HG02973 (cell line): ENCODE results near the gene SLC14A1.

Source experiments
- ATAC-seq: cut with Tn5 transposase; IDR thresholded peaks from one replicate; pipeline ENCODE4 v1.9.1; 2021; ENCODE audit warnings: moderate library complexity; ENCODE audit not compliant: unreplicated experiment

The SLC14A1 gene

DNA sequence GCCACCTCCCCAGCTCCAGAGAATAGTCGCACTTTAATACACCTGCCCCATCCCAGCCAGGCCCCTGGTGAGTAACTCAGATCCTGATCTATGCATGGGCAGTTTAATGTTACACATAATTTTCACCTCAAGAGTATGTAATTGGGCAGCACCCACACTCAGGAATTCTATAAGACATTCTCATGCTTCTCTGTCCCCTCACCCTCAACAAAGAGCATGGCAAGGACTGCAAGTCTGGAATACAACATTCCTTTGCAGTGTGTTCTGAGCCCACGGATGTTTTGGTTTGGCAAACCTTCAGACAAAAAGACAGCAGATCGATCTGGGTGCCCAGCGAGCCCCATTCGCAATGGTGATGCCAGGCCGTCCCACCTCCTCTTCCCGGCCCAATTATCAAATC lies 4.9 kb upstream of the SLC14A1 start:
- no peak for ATAC-seq

DNA sequence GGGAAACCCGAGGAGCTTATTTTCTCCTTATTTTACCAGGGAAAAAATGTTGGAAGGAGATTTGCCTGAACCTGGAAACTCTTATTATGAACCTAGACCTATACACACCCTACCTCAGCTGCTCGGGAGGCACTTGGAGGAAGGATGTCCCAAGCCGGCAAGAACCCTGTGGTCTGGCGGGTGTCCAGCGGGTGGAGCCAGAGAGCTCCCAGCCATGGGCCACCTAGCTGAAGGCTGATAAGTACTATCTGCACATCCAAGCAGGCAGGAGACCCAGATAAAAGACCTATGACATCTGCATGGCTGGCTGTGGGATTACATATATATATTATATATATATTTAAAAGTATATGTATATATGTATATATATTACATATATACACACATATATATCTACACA lies 1.1 kb upstream of the SLC14A1 start:
- ATAC-seq, result peak; percentile 87

DNA sequence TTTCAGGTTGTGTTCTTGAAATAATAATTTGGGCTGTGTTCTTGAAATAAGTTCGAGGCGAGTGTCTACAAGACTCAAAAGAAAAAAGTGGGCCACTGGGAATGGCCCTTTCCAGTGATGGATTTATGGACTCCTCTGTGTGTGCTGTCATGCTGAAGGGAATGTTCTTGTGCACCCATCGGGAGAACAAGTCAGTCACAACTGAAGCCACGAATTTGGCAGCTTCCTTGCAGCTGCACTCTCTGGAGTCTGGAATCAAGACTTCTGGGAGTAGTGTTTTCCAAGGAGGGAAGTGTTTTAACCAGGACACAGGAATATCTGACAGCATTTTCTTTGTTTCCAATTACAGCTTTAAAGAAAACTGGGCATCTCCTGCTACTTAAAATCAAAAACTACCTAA lies 620 bp downstream of the SLC14A1 start:
- no peak for ATAC-seq

DNA sequence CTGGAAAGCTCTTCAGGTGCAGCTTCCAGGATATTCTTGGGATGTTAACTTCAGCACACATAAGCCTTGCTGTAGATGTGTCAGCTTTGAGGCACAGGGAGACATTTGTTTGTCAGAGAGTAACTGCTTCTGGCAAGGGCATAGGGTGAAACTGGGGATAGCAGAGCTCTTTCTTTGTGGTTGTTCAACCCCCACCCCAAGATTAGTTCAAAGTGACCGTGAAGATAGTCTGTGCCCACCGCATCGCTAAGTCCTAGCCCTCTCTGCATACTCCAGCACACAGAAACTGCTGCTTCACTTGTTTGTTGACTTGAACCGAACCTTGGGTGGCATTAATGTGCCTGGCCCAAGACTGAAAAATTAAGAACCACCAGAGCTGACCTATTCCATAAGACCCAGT lies 1.4 kb downstream of the SLC14A1 start:
- ATAC-seq, result no peak

DNA sequence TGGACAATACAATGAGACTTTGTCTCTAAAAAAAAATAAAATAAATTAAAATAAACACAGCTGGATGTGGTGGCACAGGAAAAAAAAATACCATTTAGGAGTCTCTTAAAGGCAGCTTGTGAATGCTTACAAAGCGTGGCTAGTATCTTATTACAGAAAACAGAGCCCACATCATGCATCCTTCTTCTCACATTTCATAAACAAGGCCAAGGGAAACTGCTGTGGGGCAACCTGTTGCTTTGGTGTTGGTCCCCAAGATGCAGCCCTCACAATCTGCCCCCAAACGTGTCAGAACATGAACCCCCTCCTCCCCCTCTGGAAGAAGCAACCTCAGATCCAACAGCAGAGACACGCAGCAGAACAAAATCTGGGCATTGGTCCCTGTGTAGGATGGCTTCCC lies 2.6 kb downstream of the SLC14A1 start:
- no peak for ATAC-seq

- no peak for ATAC-seq
These were observed 3.1 kb downstream of the SLC14A1 start for GRCh38 chr18:45727068-45727467.

DNA sequence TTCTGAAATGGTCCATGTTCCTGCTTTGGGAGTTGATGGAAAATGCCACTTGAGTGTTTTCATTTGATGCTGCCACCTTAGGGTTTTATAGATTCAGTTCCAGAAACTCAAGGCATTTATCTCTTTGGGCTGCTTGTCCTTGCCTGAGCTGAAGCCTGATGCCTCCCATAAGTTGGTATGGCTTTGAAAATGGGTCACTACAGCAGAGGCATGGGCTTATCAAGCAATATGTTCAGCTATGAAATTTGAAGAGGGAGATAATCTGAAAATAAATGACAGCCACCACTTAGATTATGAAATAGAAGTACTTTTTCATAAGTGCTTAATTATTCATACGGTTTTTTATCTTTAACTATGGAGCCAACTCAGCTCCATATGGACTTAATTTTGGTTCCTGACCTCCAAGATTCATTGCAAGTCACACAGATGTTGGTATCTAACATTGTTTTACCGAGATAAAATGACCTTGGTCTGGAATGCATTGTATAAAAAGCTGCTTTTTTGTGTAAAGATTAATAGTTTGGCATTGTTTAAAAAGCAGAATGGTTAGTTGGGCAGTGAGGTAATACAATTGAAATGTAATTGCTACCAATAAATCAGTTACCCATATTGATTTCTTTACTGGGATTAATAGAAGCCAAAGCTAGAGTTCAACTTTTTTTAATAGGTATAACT lies 4.5 kb downstream of the SLC14A1 start:
- no peak for ATAC-seq

GRCh38 chr18:45730832-45731575 lies 7.0 kb downstream of the SLC14A1 start:
- ATAC-seq, result no peak

DNA sequence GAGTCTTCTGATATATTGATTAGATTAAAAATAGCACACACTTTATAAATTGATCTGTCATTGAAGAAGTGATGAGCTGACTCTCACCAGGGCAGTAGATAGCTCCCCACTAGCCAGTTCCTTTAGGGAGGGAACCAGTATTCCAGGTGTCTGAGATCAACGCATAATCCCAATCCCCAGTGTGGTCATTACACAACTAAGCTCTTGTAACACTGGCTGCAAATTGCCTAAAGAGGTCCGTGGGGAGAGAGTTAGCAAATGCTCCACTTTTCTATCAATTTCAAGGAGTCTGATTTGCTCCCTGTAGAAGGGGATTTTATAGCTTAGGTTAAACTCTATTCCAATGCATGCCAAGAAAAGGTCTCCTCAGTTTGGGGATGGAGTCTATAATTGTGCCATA lies 7.7 kb downstream of the SLC14A1 start:
- ATAC-seq, result no peak

GRCh38 chr18:45733535-45733934 lies 9.6 kb downstream of the SLC14A1 start:
- ATAC-seq, result no peak

DNA sequence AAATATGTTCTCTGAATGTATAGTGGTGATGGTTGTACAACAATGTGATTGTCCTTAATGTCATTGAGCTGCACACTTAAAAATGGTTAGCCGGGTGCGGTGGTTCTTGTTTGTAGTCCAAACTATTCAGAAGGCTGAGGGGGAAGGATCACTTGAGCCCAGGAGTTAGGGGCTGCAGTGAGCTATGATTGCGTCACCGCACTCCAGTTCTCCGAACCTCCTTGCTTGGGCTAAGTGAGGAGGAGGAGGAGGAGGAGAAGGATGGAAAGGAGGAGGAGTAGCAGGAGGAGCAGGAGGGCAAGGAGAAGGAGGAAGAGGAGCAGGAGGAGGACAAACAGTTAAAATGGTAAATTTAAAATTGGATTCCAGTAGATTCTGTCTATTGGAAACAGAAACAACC lies 10.5 kb downstream of the SLC14A1 start:
- ATAC-seq, result no peak

DNA sequence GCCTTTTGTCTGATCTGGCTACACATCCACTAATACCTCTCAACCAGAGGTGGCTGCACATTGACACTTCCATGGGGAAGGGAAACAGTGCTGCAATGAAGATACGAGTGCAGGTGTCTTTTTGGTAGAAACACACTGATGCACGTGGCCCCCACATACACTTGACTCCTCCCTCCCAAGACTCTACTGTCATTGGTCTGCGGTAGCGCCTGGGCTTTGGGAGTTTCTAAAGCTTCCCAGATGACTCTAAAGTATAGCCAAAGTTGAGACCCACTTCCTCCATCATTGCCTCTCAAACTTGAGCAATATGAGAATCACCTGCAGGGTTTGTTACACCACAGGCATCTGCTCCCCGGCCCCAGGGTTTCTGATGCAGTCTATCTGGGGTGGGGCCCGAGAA lies 11.0 kb downstream of the SLC14A1 start:
- ATAC-seq, result no peak

DNA sequence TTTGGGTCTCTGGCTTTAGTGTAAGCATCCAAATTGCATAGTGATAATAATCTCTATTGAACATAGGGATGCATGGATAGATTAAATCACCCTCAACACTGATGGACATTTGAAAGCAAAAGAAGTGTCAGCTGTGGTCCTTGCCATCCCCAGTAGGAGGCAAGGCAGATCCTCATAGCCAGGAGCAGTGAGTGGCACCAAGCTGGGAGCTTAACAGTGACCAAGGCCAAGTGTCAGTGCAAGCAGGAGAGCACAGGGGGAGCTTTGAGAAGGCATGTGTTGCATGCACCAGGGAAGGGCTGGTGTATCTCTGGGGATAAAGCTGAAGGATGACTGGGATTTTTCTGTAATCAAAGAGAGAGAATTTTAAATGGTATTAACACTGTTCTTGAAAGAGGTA lies 14.7 kb downstream of the SLC14A1 start:
- no peak for ATAC-seq

DNA sequence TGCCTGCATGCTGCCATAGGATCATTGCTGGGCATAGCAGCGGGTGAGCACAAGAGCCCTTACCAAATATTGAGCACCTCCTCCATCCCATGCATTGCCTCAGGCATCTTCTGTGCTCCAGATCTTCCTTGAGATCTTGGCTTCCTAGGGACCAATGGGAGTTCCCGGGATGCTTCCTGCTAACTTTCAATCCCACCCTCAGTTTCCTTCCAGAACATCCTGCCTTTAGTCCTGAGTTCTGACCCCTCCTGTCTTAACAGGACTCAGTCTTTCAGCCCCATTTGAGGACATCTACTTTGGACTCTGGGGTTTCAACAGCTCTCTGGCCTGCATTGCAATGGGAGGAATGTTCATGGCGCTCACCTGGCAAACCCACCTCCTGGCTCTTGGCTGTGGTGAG lies 15.3 kb downstream of the SLC14A1 start:
- no peak for ATAC-seq

DNA sequence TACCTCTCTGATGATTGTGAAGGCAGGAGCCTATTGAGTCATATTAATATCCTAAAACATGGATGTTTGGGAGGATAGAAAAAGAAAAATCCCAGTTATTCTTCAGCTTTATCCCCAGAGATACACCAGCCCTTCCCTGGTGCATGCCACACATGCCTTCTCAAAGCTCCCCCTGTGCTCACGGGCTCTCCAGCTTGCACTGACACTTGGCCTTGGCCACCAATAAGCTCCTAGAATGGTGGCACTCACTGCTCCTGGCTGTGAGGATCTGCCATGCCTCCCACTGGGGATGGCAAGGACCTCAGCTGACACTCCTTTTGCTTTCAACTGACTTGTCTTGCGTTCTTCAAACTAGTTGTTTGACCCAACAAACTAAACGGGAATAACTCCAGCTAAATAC lies 15.9 kb downstream of the SLC14A1 start:
- ATAC-seq, result no peak

- no peak for ATAC-seq
These were observed 17.1 kb downstream of the SLC14A1 start for GRCh38 chr18:45741056-45741455.

DNA sequence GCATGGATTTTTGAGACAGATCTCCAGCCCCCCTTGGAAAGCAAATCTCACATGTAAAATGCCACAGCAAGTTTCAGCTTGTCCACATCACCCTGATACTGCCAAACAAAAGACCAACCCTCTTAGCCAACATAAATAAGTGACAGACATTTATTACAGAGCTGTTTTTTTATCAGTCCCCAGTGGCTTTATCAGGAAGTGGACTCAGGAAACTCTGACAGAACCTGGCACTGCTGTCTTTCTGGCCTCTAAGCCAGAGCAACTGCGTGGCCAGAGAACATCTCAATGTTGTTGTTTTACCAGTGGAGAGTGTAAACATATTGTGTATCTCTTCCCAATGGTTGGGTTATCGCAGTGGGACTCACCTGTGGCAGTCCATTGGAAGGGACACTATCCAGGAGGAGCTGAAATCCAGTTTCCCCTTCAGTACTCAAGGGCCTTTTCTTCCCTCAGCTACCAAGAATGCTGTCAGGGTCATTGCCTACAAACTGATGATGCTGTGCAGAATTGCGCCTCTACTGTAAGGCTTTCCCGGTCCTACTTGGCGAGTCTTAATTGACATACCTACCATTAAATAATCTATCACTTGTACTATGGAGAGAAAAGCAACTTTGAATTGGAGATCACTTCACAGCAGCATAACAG lies 22.0 kb downstream of the SLC14A1 start:
- ATAC-seq, result no peak

- ATAC-seq, result no peak
These were observed 24.5 kb downstream of the SLC14A1 start for GRCh38 chr18:45748501-45748900.

- no peak for ATAC-seq
These were observed 26.1 kb downstream of the SLC14A1 start for GRCh38 chr18:45749918-45750689.

DNA sequence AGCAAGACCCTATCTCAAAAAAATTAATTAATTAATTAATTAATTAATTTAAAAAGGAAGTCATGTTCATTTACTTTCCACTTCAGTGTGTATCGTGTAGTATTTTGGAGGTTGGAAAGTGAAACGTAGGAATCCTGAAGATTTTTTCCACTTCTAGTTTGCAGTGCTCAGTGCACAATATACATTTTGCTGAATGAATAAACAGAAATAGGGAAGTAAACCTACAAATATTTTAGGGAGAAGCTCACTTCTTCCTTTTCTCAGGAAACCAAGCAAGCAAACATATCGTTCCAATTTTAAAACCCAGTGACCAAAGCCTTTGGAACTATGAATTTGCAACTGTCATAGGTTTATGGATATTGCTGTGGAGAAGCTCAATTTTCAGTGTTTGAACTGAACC lies 27.8 kb downstream of the SLC14A1 start:
- no peak for ATAC-seq

GRCh38 chr18:45752681-45753080 lies 28.7 kb downstream of the SLC14A1 start:
- no peak for ATAC-seq

GRCh38 chr18:45753286-45753685 lies 29.3 kb downstream of the SLC14A1 start:
- no peak for ATAC-seq
